K562 (cell line): ENCODE measurements around the gene RGR.
A peak's percentile ranks its signal among the peaks of the same experiment; 100 is the strongest.

Experiments used
- CTCF ChIP-seq, 3 experiments: IDR thresholded peaks in 2 of 3; conservative IDR thresholded peaks in 1 of 3; 2 replicates each; pipeline ENCODE4 v1.5.1; 2011 to 2012; ENCODE audit warnings: low read length in 3 of 3, mild to moderate bottlenecking in 3 of 3, control low read depth in 2 of 3, improper control_type of control experiment in 1 of 3, inconsistent platforms in 1 of 3, low read depth in 1 of 3, mixed read lengths in 1 of 3, moderate library complexity in 1 of 3; ENCODE audit not compliant: insufficient read depth in 2 of 3
- EP300 ChIP-seq: IDR thresholded peaks from 2 replicates; pipeline ENCODE4 v1.6.1; 2012; ENCODE audit warnings: low read length, improper control_type of control experiment
- GTF3C2 ChIP-seq: IDR thresholded peaks from 3 replicates; pipeline ENCODE4 v1.6.1; 2011; ENCODE audit warnings: borderline replicate concordance, mild to moderate bottlenecking, moderate library complexity; ENCODE audit not compliant: insufficient read length; ENCODE audit errors: extremely low read depth
- HBP1 ChIP-seq: fragments of 450-650 bp; formaldehyde crosslinking; IDR thresholded peaks from 2 replicates; pipeline ENCODE4 v1.4.0; 2022; ENCODE audit warnings: missing genetic modification characterization
- HIVEP1 ChIP-seq: fragments of 250-450 bp; sonication (Bioruptor Pico); IDR thresholded peaks from 2 replicates; pipeline ENCODE4 v1.4.0; 2020; ENCODE audit warnings: mild to moderate bottlenecking
- IRF1 ChIP-seq: sonication (generic); formaldehyde crosslinking; IDR thresholded peaks from 2 replicates; pipeline ENCODE4 v1.8.0; 2022; ENCODE audit warnings: missing genetic modification reagents, mild to moderate bottlenecking, borderline replicate concordance
- IRF2 ChIP-seq: sonication (generic); formaldehyde crosslinking; IDR thresholded peaks from 2 replicates; pipeline ENCODE4 v1.8.1; 2022; ENCODE audit warnings: mild to moderate bottlenecking, missing genetic modification reagents
- JUN ChIP-seq, 2 experiments: sonication (generic) in 1 of 2; formaldehyde crosslinking in 1 of 2; IDR thresholded peaks; 2 replicates each; pipeline versions ENCODE4 v1.6.1 to v1.8.0; 2012 to 2022; ENCODE audit warnings: borderline replicate concordance in 2 of 2, mild to moderate bottlenecking in 2 of 2, improper control_type of control experiment in 1 of 2, low read depth in 1 of 2, low read length in 1 of 2, missing genetic modification reagents in 1 of 2
- KAT2B ChIP-seq: IDR thresholded peaks from one replicate; pipeline ENCODE4 v1.6.1; 2012; ENCODE audit warnings: low read depth, mild to moderate bottlenecking, control low read depth, inconsistent platforms, low read length, moderate library complexity
- MLLT1 ChIP-seq, 2 experiments: fragments of 450-650 bp; IDR thresholded peaks; 2 replicates each; pipeline ENCODE4 v1.6.1; 2016
- MYBL2 ChIP-seq, 2 experiments: fragments of 450-650 bp in 1 of 2; sonication (generic) in 1 of 2; formaldehyde crosslinking in 1 of 2; IDR thresholded peaks; 2 replicates each; pipeline versions ENCODE4 v1.6.1 to v1.8.1; 2017 to 2022; ENCODE audit warnings: borderline replicate concordance in 1 of 2, inconsistent platforms in 1 of 2, low read depth in 1 of 2, mild to moderate bottlenecking in 1 of 2, missing genetic modification reagents in 1 of 2, moderate library complexity in 1 of 2
- NFXL1 ChIP-seq: fragments of 450-650 bp; formaldehyde crosslinking; IDR thresholded peaks from 2 replicates; pipeline ENCODE4 v1.4.0; 2021; ENCODE audit warnings: mild to moderate bottlenecking
- POLR2AphosphoS5 ChIP-seq: IDR thresholded peaks from 2 replicates; pipeline ENCODE4 v1.6.1; 2011; ENCODE audit warnings: mild to moderate bottlenecking, low read depth, low read length, moderate library complexity; ENCODE audit not compliant: control insufficient read depth, insufficient read depth
- TARDBP ChIP-seq: fragments of 450-650 bp; IDR thresholded peaks from 2 replicates; pipeline ENCODE4 v1.6.1; 2016

- TF ChIP-seq HIVEP1 (CRISPR knock-in tag) (no peak), JUN (IDR thresholded peaks at IDR 0.05; ENCODE audit: borderline replicate concordance, low read depth, low read length) (no peak), JUN (CRISPR knock-in tag; IDR thresholded peaks at IDR 0.05; ENCODE audit: borderline replicate concordance) (no peak), EP300 (no peak), NFXL1 (CRISPR knock-in tag) (no peak), MYBL2 (IDR thresholded peaks at IDR 0.05; ENCODE audit: low read depth) (no peak), MYBL2 (CRISPR knock-in tag; IDR thresholded peaks at IDR 0.05; ENCODE audit: borderline replicate concordance) (no peak), IRF1 (CRISPR knock-in tag) (no peak), POLR2AphosphoS5 (no peak), HBP1 (no peak), GTF3C2 (no peak), IRF2 (CRISPR knock-in tag) (no peak), CTCF (IDR thresholded peaks at IDR 0.05 in 2 of 3, conservative IDR thresholded peaks at IDR 0.05 in 1 of 3; ENCODE audit: insufficient read depth in 2 of 3, low read depth in 1 of 3, low read length in 3 of 3) (peak; percentile 73 to 78 (median 74)), MLLT1 (IDR thresholded peaks at IDR 0.05) (no peak), TARDBP (no peak), KAT2B (no peak)
Measured at GRCh38 chr10:84204122-84204521, 40.7 kb upstream of the RGR start.
